ENCODE measurements around the gene BTBD16. TPM values are rescaled to one million over a fixed set of nuclear protein-coding genes. Genes with fewer than 3 reads are reported as not detected.

Gene BTBD16
- total RNA-seq, 1 donor = not detected

Small RNA genes lying within 50 kb of the gene (small RNA-seq; reads per million reads assigned to genes)
- gene RNU6-728P = not detected

Other genes starting within 250 kb of the BTBD16 start
- 3.0 TPM for gene PLEKHA1, start 103.4 kb downstream of the BTBD16 start, total RNA-seq
- gene ARMS2, start 183.4 kb downstream of the BTBD16 start, total RNA-seq = not detected
- gene HTRA1, start 190.3 kb downstream of the BTBD16 start, total RNA-seq = under 0.01 TPM

Measured in hematopoietic multipotent progenitor cell (in vitro differentiated cells).